NCI-H345 (cell line): ENCODE measurements around the gene GALNT1.
"Not testable (repeated sequence)": the region's sequence is repeated elsewhere in the genome, so short reads cannot be mapped to it uniquely, and the experiment has no call there.

Experiments used
- DNase-seq: peaks from one replicate; lab custom pipeline; 2025; lab: John Stamatoyannopoulos, UW

The GALNT1 gene

DNA sequence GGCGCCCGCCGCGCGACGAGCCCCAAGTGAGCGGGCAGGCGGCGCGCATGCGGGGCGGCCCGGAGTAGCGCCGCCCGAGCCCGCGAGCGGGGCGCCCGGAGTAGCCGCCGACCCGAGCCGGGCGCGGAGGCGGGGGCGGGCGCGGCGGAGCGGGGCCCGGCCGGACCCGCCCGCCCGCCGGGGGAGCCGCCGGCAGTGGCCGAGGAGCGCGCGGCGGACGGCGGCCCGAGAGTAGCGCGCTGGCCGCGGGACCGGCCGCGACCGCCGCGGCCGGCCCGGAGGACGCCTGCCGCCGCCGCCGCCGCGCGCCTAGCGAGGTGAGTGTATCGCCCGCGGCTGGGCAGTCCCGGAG lies at the start of gene GALNT1:
Gene GALNT1 (plus strand): TSS at position 195 of the 352 bp plus-strand sequence. CDS start 72,923 bp downstream, outside the sequence.
- DNase-seq = peak; percentile 20

DNA sequence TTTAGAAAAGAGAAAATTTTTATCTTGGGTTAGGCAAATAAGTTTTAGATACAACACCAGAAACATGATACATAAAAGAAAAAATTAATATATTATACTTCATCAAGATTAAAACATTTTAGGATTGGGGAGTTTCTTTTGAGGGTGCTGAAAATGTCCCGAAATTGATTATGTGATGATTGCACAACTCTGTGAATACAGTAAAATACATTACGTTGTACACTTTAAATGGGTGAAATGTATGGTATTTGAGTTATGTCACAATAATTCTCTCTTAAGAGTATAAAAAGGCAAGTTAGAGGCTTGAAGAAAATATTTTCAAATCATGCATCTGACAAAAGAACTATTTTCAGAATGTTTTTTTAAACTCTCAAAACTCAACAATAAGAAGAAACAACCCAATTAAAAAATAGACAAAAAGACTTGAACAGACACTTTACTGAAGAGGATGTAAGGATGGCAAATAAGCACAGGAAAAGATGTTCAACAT lies 47.6 kb upstream of the GALNT1 start:
- no peak for DNase-seq

DNA sequence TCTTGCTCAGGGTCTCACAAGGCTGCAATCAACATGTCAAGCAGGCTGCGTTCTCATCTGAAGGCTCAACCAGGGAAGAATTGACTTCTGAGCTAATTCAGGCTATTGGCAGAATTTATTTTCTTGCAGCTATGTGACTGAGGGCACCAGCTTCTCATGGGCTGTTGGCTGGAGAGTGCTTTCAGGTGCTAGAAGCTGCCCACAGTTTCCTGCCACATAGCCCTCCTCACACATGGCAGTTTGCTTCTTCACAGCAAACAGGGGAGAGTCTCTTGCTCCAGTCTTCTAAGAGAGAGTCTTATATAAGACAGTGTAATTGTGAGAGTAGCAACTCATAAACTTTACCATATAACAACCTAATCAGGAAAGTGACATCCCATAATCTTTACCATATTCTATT lies 46.2 kb upstream of the GALNT1 start:
- DNase-seq = no peak

DNA sequence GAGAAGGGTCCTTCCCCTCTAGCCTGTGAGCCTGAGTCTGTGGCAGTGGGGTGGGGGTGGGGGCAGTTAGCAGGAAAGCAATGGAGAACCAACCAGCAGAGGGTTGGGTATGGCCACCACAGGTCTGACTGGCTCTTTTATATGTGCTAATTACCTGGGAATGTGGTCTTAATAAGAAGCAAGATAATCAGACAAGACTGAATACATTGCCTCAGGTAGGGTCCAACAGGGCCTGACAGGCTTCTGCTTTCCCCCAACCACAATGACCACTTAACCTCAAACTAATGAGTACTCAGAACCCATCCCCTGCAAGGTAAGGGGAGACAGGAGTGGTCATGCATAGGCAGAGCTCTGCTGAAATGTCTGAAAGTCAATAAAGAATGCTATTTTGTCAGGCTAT lies 39.2 kb upstream of the GALNT1 start:
- no peak for DNase-seq

DNA sequence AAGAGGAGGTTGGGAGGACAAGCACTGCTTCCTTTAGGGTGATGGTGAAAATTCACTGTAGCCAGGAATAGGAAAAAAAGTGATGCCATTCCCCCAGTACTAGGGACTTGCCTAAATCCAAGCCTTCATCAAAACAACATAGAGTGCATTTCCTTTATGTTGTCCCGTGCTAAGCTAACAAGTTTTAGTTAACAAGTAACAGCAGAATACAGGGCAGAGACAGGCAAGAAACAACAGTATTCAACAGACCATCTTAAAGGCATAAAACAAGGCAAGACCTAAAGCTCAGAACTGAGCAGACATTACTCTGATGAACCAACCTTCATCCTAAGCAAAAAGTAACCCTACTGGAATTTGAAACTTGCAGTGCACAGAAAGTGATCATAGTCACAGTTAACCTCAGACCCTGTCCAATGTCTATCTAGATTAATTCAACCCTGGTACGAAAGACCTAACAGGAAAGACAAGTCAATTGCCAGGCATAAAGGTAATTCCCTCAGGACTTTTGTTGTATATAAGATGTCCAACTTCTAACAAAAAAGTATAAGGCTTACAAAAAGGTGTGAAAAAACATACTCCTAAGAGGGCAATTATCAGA lies 34.4 kb upstream of the GALNT1 start:
- no peak for DNase-seq

DNA sequence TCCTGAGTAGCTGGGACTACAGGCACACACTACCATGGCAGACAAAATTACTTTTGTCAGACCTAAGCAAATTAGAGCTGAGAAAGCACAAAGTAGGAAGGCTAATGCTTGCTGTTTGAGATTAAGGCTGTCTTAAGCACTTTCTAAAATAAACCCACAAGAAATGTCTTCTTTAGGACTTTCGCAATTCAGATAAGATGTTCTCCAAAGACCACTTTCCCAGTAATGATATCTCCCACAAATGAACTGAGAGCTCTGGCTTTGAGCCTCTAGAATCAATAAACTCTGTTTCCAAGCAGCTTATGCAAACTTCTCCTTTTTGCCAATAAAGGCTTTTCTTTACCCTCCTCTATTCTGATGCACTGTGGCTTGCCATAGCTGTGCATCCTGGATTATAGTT lies 32.0 kb upstream of the GALNT1 start:
- no peak for DNase-seq

DNA sequence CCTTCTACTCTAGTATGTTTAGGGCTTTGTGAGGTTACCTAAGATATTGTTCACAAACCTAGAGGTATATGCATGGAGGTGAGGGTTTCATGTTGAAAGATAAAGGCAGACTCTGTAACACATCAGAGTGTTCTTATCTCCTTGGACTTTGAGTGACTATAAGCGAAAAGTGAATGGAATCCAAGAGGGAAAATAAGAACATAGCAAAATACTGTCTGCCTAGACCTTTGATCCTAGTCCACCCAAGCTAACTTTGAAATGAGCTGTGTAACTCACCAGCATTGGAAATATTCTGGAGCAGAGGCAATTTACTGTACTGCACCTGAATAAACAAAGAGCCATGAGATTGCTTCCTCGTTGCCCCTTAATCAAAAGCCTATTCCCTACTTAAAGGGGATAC lies 28.2 kb upstream of the GALNT1 start:
- DNase-seq = no peak

DNA sequence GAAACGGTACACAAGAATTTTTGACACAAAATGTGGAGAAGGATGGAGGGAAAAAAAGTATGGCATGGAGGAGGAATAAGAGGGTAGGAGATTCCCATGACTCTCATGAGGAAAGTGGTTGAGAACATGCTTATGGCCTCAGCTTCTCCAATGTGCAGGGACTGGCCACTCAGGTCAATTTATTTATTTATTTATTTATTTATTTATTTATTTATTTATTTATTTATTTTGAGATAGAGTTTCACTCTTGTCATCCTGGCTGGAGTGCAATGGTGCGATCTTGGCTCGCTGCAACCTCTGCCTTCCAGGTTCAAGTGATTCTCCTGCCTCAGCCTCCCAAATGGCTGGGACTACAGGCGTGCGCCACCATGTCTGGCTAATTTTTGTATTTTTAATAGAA lies 26.0 kb upstream of the GALNT1 start:
- not testable (repeated sequence) for DNase-seq

DNA sequence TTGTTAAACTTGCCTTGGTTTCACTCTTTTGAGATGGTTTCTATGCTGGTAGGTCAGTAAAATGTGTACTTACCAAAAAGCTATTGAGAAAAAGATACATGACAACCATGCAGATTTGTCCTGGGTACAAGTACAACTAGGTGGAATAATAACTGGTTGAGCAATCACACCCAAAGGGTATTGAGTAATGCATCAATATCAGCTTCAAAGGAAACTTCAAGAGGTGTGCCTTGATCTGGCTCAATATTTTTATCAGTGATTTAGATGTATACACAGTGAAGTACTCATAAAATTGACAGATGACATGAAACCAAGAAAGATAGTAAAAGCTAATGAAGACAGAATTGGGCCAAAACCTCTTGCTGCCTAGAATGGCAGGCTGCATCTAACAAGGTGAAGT lies 21.7 kb upstream of the GALNT1 start:
- no peak for DNase-seq

DNA sequence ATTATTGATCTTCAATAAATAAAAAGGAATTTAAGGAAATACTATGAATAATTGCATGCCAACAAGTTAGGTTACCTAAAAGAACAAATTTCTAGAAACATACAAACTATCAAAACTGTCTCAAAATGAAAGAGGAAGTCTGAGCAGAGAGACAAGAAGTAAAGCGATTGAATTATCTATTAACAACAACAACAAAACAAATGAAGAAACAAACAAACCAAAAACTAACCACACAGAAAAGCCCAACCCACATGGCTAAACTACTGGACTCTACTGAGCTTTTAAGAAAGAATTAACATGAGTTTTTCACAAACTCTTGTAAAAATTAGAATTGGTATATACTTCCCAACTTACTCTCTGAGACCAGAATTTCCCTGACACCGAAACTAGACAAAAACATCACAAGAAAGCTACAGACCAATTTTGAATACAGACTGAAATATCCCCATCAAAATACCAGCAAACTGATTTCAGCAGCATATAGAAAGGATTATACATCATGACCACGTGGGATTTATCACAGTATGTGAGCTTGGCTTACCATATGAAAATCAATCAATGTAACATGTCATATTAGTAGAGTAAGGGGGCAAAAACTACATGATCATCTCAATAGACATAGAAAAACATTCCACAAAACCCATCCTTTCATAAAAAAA lies 16.6 kb upstream of the GALNT1 start:
- DNase-seq = no peak

DNA sequence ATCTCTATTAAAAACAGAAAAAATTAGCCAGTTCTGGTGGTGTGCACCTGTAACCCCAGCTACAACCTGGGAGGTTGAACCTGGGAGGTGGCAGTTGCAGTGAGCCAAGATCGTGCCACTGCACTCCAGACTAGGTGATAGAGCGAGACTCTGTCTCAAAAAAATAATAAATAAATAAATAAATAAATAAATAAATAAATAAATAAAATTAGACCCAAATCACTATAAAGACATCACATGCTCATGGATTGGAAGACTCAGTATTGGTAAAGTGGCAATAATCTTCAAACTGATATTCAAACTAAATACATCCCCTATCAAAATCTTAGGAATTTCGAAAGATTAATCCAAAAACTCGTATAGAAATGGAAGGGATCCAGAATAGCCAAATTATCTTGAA lies 15.5 kb upstream of the GALNT1 start:
- no peak for DNase-seq

DNA sequence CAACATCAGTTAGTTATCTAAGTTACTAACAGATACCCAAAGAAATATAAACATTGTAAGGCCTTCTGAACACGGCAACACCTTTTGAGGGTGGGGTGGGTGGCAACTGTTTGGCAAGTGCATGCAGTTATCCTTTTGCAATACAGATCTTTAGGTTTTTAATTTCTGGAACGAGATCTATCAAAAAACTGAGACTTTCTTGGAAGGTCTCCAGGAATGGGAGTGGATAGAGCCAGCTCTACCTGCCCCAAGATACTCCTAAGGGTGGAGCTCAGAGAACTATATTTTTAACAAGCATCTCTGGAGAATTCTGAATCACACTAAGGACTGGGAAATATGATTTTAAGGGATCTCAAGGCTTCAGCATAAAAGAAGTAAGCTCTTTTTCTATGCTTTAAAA lies 11.4 kb upstream of the GALNT1 start:
- DNase-seq = no peak

DNA sequence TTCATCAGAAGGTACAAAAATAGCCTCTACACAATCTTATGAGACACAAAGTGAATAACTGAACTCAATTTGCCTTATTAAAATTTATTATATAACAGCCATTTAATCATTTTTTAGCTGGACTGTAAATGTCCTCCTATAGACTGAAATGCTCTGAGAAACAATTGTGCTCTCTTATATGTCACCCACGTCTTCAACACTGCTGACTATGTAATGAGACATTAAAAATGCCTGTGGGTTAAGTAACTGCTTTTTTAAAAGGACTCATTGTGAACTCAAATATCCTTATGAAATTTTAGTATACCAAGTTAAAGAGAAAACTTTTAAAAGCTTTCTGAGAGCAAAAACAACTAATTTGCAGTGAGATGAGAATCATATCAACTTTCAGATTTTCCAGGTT lies 10.4 kb upstream of the GALNT1 start:
- no peak for DNase-seq

DNA sequence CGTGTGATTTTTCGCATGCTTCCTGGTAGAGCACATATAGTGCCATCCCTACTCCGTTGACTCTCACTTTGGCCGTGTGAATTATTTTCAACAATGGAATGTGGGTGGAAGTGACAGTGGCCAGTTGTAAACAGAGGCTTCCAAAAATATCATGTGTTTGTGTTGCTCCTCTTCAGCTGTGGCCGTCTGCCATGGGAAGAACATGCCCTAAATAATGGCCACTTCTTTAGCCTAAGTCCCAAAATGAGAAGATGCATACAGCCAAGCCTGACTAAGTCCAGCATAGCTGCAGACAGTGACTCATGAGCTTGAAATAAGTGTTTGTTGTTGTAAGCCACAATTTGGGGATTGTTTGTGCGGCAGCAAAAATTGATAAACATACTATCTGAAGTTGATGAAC lies 8.9 kb upstream of the GALNT1 start:
- DNase-seq = no peak

DNA sequence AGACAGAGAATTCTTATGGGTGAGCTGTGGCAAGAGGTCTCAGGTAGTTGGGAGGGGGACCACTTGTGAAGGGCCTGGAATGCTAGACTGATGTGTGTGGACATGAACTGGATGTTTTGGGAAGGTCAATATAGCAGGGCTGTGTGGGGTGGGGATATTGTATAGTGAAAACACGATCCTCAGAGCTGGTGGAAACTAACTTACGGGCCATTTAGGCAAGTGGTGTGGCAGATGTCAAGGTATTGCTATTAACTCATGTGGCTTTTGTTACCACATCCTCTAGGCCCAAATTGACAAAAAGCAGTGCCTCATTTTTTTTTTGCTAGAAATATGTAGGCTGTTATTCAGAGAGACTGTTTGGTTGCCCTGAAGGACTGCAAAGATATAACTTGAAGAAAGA lies 8.0 kb upstream of the GALNT1 start:
- DNase-seq = no peak

DNA sequence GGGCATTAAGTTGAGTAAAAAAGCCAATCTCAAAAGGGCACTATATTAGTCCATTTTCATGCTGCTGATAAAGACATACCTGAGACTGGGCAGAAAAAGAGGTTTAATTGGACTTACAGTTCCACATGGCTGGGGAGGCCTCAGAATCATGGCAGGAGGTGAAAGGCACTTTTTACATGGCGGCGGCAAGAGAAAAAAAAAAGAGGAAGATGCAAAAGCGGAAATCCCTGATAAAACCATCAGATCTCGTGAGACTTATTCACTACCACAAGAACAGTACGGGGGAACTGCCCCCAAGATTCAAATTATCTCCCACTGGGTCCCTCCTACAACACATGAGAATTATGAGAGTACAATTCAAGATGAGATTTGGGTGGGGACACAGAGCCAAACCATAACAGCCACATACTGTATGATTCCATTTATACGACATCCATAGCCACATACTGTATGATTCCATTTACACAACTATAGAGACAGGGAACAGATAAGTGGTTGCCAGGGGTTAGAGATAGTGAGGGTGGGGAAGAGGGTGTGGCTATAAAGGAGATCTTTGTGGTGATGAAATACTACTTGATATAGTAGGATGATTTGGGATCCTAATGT lies 5.2 kb upstream of the GALNT1 start:
- DNase-seq = not testable (repeated sequence)

DNA sequence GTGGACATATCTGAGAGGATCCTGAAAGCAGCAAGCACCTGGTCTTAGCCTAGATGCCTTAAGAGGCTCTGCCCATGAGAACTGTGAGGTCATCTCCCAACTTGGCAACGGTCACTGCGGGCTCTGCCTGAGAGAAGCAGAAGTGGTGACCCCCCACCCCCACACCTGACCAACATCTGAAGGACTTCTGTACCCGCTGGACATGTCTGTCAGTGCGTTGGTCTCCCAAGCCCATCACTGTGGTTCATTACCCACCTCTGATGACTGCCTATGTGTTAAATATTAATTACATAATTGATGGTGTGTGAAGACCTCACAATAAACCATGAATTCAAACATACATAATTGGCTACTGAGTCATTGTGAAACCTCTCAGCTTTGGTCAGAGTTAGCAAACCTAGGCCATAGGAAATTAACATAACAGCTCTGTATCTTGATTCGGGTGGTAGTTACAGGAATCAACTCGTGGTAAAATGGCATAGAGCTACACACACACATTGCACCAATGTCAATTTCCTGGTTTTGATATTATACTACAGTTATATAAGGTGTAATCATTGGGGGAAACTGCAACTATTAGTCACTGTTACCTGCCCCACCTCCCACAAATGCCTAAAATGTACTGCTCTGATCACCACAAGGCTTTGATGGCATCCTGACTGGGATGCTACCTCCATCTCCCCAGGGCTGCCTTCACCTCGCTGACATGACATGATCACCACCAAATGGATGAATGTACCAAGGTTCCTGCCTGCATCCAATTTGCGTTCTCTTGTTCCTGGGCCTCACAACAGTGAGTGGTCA lies 4.3 kb upstream of the GALNT1 start:
- DNase-seq = no peak

DNA sequence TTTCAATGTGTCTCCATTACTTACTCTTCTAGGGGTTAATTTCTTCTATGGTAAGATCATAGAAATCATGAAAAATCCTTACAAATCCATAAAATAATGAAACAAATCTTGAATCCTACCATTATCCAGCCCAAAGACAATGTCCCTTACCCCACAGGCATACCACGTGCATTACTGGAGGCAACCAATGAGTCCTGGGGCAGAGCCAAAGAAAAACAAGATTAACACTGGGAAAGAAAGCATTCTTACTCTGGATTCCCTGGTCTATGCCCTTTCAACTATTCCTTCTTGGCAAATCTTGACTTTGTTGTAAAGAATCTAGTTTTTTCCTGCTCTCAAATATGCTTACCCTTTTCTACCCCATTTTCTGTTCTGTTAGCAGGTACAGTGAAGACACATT lies 3.1 kb upstream of the GALNT1 start:
- DNase-seq = no peak

DNA sequence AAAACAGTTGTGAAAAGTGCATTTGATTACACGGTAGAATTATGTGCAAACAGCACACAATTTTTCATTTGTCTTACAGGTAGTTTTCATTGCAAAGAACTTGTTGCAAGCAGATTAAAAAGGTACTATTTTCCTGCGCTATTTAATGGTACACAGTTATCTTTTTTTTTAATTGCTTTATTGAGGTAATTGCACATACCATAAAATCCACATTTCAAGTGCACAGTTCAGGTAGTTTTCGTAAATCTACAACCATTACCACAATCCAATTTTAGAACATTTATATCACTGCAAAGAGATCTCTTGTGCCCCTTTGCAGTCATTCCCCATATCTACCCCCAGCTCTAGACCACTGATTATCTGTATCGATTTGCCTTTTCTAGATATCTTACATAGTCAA lies 2.6 kb upstream of the GALNT1 start:
- no peak for DNase-seq

DNA sequence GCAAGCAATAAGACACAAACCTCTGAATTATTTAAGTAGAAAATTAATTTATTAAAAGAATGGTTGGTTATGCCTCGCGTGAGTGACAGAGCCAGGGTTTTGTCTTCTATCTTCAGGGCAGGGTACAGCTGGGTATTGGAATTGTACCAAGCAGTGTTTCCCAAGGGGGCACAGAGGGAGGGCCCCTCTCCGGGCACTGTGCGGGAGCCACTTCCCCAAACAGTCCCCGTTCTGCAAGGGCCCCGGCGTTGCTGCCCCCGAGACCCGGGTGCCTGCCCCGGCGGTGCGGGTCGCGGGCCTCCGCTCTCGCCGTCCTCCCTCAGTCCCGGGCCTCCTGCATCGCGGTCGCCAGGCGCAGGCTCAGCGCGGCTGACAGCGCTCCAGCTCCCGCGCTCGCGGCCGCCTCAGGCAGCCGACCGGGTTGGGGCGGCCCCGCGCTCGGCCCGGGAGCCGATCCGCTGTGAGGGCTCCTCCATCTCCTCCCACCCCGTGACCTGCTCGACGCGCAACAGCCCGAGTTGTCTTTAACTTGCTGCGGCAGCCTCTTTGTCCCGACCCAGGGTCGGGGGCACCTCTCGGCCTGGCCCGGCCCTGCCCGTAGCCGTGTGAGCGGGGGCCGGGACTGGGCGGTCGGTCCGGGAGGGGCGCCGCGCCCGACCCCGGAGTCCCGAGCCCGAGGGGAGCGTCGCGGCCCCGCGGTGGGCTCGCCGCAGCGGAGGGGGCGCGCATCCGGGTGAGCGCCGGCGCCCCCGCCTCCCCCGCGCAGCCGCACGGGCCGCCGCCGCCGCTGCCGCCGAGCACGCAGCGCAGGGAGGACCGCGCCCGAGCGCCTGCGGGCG lies 620 bp upstream of the GALNT1 start:
- peak; percentile 58 for DNase-seq

DNA sequence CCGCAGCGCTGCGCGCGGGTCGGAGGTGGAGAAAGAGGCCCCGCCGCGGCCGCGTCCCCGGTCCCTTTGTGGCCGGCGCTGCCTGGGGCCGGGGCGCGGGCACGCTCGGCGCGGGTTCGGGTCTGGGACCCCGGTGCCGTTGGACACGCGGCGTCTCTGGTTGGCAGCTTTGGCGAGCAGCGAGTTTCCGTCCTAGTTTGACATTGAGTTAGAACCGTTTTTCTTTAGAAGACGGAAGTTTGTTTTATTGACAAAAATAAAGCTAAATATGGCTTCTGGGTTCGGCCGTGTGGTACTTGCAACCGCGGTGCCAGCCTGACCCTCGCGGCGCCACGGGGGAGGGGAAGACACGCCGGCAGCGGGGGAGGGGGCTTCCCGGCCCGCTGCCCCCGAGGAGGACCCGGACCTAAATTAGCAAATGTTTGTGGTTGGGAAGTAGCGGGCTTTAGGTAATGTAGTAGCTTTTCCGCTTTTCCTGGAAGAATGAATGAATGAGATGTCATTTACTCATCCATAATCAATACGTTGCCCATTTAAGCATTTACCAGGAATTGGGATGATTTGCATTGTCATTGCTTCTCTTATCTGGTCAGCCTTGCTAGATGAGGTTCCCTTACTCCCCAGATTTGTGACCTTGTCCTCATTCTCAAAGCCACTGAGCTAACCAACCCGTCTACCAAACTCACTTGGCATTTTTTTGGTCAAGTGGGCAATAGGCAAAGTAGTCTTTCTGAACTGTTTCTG lies 530 bp downstream of the GALNT1 start:
- peak; percentile 29 for DNase-seq
